Mesodermal cell (in vitro differentiated cells): Measurements from ENCODE around the gene NPM3.

Experiments used
- H3K27ac ChIP-seq: 2 replicates; pipeline ENCODE4 v1.7.0; 2013; ENCODE audit warnings: mild to moderate bottlenecking, low read depth, low read length, moderate library complexity; ENCODE audit not compliant: severe bottlenecking
- H3K36me3 ChIP-seq: 2 replicates; pipeline ENCODE4 v1.7.1; 2013; ENCODE audit warnings: mild to moderate bottlenecking, low read length, moderate library complexity; ENCODE audit not compliant: control insufficient read depth, insufficient read depth
- H3K4me1 ChIP-seq: one replicate; pipeline ENCODE4 v1.7.1; 2013; ENCODE audit warnings: mild to moderate bottlenecking, low read length; ENCODE audit not compliant: insufficient read depth, control insufficient read depth, poor library complexity, severe bottlenecking
- H3K4me3 ChIP-seq: 2 replicates; pipeline ENCODE4 v1.7.0; 2013; ENCODE audit warnings: low read length, control low read depth, mild to moderate bottlenecking; ENCODE audit not compliant: insufficient read depth, poor library complexity, severe bottlenecking; ENCODE audit errors: extremely low read depth
- H3K9me3 ChIP-seq: 2 replicates; pipeline ENCODE4 v1.7.1; 2013; ENCODE audit warnings: mild to moderate bottlenecking, low read length, moderate library complexity; ENCODE audit not compliant: control insufficient read depth
- WGBS, 2 experiments: methylation state at CpG; one replicate each; pipeline ENCODE4 v1.1.5; 2013; ENCODE audit warnings: missing lambda C conversion rate in 2 of 2; ENCODE audit not compliant: insufficient coverage in 2 of 2; 5-methylcytosine and 5-hydroxymethylcytosine counted together

NPM3 gene

GRCh38 chr10:101779544-101780186, 3.6 kb downstream of the NPM3 start:
- WGBS, 2 experiments = 3 to 4% methylated on average over 44 to 50 of the region's 51 CpGs
- Histone ChIP-seq H3K4me1 (peaks cover 10% of the 10 kb centered on the region), H3K27ac (no peak overlapping the region), H3K4me3 (peak overlapping the region; percentile 22), H3K9me3 (no peaks in the 10 kb centered on the region), H3K36me3 (peaks cover 5% of the 10 kb centered on the region)

- no peaks in the 10 kb centered on the region for H3K36me3 ChIP-seq
- peaks cover 10% of the 10 kb centered on the region for H3K4me1 ChIP-seq
- H3K4me3 ChIP-seq = peak overlapping the region; percentile 22
- WGBS, 2 experiments = 1 to 2% methylated on average over 40 to 58 of the region's 58 CpGs
- no peak overlapping the region for H3K27ac ChIP-seq
- H3K9me3 ChIP-seq = no peaks in the 10 kb centered on the region
These were observed 4.3 kb downstream of the NPM3 start for GRCh38 chr10:101778781-101779543.

GRCh38 chr10:101778151-101778780, 5.0 kb downstream of the NPM3 start:
- Histone ChIP-seq H3K9me3 (no peaks in the 10 kb centered on the region), H3K36me3 (no peaks in the 10 kb centered on the region), H3K27ac (no peak overlapping the region), H3K4me1 (peaks cover 15% of the 10 kb centered on the region), H3K4me3 (no peak overlapping the region)
- 41 to 44% methylated on average over 8 to 9 of the region's 12 CpGs for WGBS, 2 experiments

GRCh38 chr10:101777619-101778145, 5.6 kb downstream of the NPM3 start:
- H3K27ac ChIP-seq = no peak overlapping the region
- 79 to 89% methylated on average over 3 of the region's 3 CpGs for WGBS, 2 experiments
- no peaks in the 10 kb centered on the region for H3K36me3 ChIP-seq
- H3K4me3 ChIP-seq = no peak overlapping the region
- peaks cover 15% of the 10 kb centered on the region for H3K4me1 ChIP-seq
- no peaks in the 10 kb centered on the region for H3K9me3 ChIP-seq

DNA sequence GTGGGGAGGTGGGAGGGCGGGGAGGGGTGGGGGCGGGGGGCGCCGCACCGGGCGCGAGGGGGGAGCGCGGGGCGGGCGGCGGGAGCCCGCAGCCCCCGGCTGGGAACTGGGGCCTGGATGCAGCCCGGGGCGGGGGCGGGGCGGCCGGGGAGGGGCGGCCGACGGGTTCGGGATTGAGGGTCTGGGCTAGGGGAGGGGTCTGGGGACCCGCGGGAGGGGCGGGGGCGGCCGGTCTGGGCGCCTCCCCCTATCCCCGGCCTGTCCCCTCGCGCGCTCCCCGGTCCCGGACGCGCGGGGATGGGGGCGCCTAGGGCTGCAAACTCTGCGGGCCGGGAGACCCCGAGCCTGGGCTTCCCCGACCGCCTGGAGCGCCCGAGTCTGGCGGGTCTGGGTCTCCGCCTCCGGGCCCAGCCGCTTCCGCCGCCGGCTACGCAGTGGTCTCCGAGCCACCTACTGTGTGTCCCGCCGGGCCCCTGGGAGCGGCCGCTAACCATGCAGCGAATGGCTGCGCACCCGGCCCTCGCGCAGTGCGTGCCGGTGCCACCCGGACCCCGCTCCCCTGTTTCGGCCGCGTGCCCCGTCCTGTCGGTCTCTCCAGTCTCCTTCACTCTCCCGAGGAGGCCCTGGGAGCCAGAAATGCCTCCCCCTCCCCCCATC, 7.0 kb downstream of the NPM3 start:
- no peak overlapping the region for H3K27ac ChIP-seq
- H3K36me3 ChIP-seq = no peaks in the 10 kb centered on the region
- peak overlapping the region; percentile 28 for H3K4me3 ChIP-seq
- no peaks in the 10 kb centered on the region for H3K9me3 ChIP-seq
- WGBS, 2 experiments = 3% methylated on average over 42 to 49 of the region's 74 CpGs
- peaks cover 11% of the 10 kb centered on the region for H3K4me1 ChIP-seq

GRCh38 chr10:101775273-101776160, 7.7 kb downstream of the NPM3 start, which contains the start of gene FGF8:
Gene FGF8, minus strand, starts transcription at chr10:101776114. Its CDS starts 214 bp downstream, at chr10:101775900.
- no peak within 1 kb of the TSS for H3K27ac ChIP-seq
- H3K9me3 ChIP-seq = no peaks in the 10 kb centered on the region
- H3K36me3 ChIP-seq = no peaks in the 10 kb centered on the region
- H3K4me3 ChIP-seq = peak within 1 kb of the TSS; percentile 28
- WGBS, 2 experiments = 2% methylated on average over 40 to 51 of the region's 98 CpGs
- peaks cover 11% of the 10 kb centered on the region for H3K4me1 ChIP-seq

DNA sequence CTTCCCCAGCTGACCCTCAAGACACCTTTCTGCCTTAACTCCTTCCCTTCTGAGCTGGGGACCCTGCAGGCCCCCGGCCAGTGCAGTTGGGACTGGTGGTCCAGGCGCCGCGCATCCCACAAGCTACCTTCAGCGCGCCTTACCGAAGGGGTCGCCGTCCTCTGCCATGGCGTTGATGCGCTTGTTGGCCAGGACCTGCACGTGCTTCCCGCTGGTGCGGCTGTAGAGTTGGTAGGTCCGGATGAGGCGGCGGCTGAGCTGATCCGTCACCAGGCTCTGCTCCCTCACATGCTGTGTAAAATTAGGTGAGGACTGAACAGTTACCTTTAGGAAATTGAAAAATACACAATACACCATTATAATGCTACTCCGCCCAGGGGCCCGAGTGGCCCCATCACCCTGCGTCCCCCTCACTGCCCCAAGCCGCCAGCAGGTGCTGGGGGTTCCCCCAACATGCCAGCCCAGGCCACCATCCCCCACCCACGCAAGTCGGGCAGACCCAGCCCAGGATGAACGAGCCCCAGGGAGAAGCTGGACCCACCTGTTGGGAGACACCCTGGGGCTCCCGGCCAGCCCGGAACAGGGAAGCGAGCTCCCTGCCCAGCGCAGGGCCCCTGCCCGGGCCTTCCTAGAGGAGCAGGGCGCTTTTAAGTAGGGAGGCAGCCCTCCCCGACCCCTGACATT, 8.5 kb downstream of the NPM3 start:
- 5 to 17% methylated on average over 22 to 24 of the region's 32 CpGs for WGBS, 2 experiments
- no peaks in the 10 kb centered on the region for H3K36me3 ChIP-seq
- no peaks in the 10 kb centered on the region for H3K9me3 ChIP-seq
- H3K4me1 ChIP-seq = peaks cover 11% of the 10 kb centered on the region
- H3K27ac ChIP-seq = no peak overlapping the region
- H3K4me3 ChIP-seq = no peak overlapping the region

DNA sequence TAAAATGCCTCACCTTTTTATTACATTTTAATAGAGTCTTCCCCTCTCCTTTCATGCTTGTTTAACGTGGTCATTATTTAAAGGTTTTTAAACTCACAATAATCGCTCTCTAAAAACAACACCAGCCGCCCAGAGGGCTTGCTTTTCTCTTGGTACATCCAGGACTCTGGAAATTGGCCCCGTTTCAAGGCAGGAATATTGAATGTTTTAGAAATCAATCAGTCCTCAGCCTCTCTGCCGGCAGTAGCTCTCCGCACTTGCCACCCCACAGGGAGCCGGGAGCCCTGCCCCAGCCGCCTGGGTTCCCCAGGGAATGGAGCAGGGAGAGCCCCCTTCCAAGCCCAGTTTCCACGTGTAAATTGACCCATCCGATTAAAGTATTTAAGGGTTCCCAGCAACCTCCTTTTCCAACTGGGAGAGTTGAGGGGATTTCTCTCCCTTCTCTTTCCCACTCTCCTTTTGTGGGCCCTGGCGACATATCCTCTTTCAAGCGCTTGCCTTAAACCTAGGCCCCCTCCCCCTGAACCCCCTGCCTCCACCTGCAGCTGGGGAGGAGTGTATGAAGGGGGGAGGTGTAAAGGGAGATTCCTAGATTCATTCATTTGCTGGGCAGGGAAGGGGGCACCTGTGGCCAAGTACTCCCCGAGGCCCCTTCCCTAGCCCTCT, 9.2 kb downstream of the NPM3 start:
- Histone ChIP-seq H3K4me1 (peaks cover 11% of the 10 kb centered on the region), H3K4me3 (no peak overlapping the region), H3K36me3 (no peaks in the 10 kb centered on the region), H3K27ac (no peak overlapping the region), H3K9me3 (no peaks in the 10 kb centered on the region)
- 8 to 31% methylated on average over 6 of the region's 13 CpGs for WGBS, 2 experiments
